ENCODE data around the gene NFATC2IP.

DNA sequence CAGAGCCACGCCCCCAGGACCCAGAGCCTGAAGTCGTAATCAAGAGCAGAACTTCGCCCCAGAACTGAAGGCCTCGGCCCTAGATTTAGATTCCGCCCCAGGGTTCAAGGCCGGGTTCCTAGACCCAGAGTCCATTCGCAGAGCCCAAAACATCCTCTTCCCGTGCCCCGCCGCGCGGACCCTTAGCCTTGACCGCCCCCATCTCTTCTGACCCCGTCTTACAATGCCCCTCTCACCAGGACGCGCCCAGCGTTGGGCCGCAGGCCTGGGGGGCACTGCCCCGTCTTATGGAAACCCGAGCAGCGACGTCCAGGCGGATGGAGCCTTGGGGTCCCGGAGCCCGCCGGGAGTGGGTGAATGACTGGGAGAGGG lies 14.0 kb upstream of the NFATC2IP start:
- TF ChIP-seq, protein P1, sequence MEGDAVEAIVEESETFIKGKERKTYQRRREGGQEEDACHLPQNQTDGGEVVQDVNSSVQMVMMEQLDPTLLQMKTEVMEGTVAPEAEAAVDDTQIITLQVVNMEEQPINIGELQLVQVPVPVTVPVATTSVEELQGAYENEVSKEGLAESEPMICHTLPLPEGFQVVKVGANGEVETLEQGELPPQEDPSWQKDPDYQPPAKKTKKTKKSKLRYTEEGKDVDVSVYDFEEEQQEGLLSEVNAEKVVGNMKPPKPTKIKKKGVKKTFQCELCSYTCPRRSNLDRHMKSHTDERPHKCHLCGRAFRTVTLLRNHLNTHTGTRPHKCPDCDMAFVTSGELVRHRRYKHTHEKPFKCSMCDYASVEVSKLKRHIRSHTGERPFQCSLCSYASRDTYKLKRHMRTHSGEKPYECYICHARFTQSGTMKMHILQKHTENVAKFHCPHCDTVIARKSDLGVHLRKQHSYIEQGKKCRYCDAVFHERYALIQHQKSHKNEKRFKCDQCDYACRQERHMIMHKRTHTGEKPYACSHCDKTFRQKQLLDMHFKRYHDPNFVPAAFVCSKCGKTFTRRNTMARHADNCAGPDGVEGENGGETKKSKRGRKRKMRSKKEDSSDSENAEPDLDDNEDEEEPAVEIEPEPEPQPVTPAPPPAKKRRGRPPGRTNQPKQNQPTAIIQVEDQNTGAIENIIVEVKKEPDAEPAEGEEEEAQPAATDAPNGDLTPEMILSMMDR (IDR thresholded peaks at IDR 0.05) = no peak
- no peak for TF ChIP-seq POLR2A (IDR thresholded peaks at IDR 0.05)

Data from tibial nerve (tissue), 3 donors.